Measurements from ENCODE around the gene NR5A2. TPM values are rescaled to one million over a fixed set of nuclear protein-coding genes. Genes with fewer than 3 reads are reported as not detected.

Gene NR5A2
- total RNA-seq, 1 donor from 2014 or later: 12.7 TPM

DNA sequence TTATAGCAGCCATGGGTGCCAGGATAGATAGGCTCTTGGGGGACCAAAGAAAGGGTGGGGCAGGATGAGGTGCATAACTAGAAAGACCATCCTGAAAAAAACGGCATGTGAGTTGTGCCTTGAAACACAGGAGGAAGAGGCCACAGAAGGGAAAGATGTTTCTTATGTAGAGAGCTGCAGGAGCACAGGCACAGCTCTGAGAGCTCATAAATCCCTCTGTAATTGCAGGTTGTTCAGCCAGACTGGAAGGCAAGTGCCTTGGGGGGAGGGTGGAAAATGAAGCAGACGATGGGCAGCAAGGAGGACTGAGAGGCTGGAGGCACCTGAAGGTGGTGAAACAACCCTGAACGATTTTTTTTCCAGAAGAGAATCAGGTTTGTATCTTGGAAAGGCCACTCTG, 170.7 kb downstream of the NR5A2 start:
- H3K36me3 ChIP-seq: no peaks in the 10 kb centered on the region
- H3K27me3 ChIP-seq: no peaks in the 10 kb centered on the region
- no peak overlapping the region for H3K4me3 ChIP-seq
- intact Hi-C loops (cut with DNase I): no loop called here
- TF ChIP-seq CTCF (IDR thresholded peaks at IDR 0.05): no peak
- no peaks in the 10 kb centered on the region for H3K9me3 ChIP-seq
- H3K27ac ChIP-seq: no peak overlapping the region
- H3K4me1 ChIP-seq: no peaks in the 10 kb centered on the region
- DNase-seq (ENCODE audit: low spot score in 2 of 2): no peak

GRCh38 chr1:200205216-200205995, 177.9 kb downstream of the NR5A2 start:
- intact Hi-C loops (cut with DNase I): no loop called here
- Histone ChIP-seq H3K36me3 (no peaks in the 10 kb centered on the region), H3K27ac (no peak overlapping the region), H3K4me3 (no peak overlapping the region), H3K4me1 (no peaks in the 10 kb centered on the region), H3K27me3 (no peaks in the 10 kb centered on the region), H3K9me3 (no peaks in the 10 kb centered on the region)
- no peak for TF ChIP-seq CTCF (IDR thresholded peaks at IDR 0.05)
- DNase-seq (ENCODE audit: low spot score in 2 of 2): no peak

DNA sequence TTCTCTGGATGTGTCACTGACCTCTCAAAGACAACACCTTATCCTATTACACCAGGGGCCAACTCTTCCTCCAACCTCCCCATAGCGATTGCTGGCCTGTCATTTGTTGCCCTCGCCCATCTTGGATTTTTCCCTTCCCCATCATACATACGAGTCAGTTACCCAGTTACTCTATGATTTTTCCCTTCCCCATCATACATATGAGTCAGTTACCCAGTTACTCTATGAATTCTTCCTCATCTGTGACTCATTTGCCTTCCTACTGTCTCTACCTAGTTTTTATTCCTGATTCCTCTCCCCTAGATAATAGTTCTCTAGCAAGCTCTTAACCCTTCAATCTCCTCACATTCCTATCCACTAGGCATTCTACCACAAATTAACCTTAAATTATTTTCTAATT, 178.8 kb downstream of the NR5A2 start:
- no peak for DNase-seq (ENCODE audit: low spot score in 2 of 2)
- no peak for TF ChIP-seq CTCF (IDR thresholded peaks at IDR 0.05)
- H3K36me3 ChIP-seq: no peaks in the 10 kb centered on the region
- H3K27ac ChIP-seq: no peak overlapping the region
- no peak overlapping the region for H3K4me3 ChIP-seq
- H3K9me3 ChIP-seq: no peaks in the 10 kb centered on the region
- intact Hi-C loops (cut with DNase I): no loop called here
- no peaks in the 10 kb centered on the region for H3K27me3 ChIP-seq
- H3K4me1 ChIP-seq: no peaks in the 10 kb centered on the region

DNA sequence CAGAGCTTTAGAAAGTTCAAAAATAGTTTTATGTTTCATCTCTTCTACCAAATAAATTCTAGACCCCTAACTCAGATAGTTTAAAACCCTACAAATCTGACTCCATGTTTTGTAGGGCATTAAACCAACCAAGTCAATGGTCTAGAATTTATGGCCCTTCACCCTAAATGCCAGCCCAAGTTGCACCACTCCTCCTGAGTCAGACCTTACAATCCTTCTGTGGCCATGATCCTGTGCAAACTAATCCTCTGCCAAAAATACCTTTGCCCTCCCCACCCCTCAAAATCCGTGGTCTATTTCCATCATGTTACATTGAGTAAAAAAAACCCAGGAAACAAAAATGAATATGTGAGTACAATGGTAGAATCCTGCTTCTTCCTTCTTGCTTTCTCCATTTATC, 179.3 kb downstream of the NR5A2 start:
- intact Hi-C loops (cut with DNase I): no loop called here
- Histone ChIP-seq H3K9me3 (no peaks in the 10 kb centered on the region), H3K4me3 (no peak overlapping the region), H3K36me3 (no peaks in the 10 kb centered on the region), H3K27ac (no peak overlapping the region), H3K4me1 (no peaks in the 10 kb centered on the region), H3K27me3 (no peaks in the 10 kb centered on the region)
- TF ChIP-seq CTCF (IDR thresholded peaks at IDR 0.05): no peak
- no peak for DNase-seq (ENCODE audit: low spot score in 2 of 2)

GRCh38 chr1:200207711-200208126, 180.2 kb downstream of the NR5A2 start:
- no peaks in the 10 kb centered on the region for H3K36me3 ChIP-seq
- no peaks in the 10 kb centered on the region for H3K27me3 ChIP-seq
- no peak overlapping the region for H3K4me3 ChIP-seq
- DNase-seq (ENCODE audit: low spot score in 2 of 2): no peak
- intact Hi-C loops (cut with DNase I): no loop called here
- TF ChIP-seq CTCF (IDR thresholded peaks at IDR 0.05): no peak
- no peaks in the 10 kb centered on the region for H3K4me1 ChIP-seq
- H3K27ac ChIP-seq: no peak overlapping the region
- H3K9me3 ChIP-seq: no peaks in the 10 kb centered on the region

Data from ascending aorta (tissue), 2 donors.